AG04449 (cell line): ENCODE results near the gene PPFIBP1.
A peak's percentile ranks its signal among the peaks of the same experiment; 100 is the strongest.

Experiments
- CTCF ChIA-PET: fragments of 350-600 bp; formaldehyde crosslinking; extraction: SDS; loops from one replicate; lab custom pipeline; 2021; ENCODE audit warnings: antibody characterized with exemption; lab: Yijun Ruan, JAX
- POLR2A ChIA-PET: fragments of 400-600, 350-600 bp; formaldehyde crosslinking; extraction: SDS; loops from one replicate; lab custom pipeline; 2020; ENCODE audit warnings: antibody characterized with exemption, inconsistent platforms; lab: Yijun Ruan, JAX
- DNase-seq: peaks from one replicate; pipeline ENCODE4 v3.0.0-alpha.2; 2010; ENCODE audit warnings: low read depth, low spot score
- H3K4me3 ChIP-seq: 2 replicates; pipeline ENCODE4 v1.5.1; 2011; ENCODE audit warnings: low read depth, mild to moderate bottlenecking, control low read depth, low read length
- TF ChIP-seq, protein P1 (sequence below): IDR thresholded peaks from one replicate; pipeline ENCODE4 v1.5.1; 2011; ENCODE audit warnings: mild to moderate bottlenecking, moderate library complexity, low read length, control low read depth, inconsistent platforms; ENCODE audit not compliant: insufficient read depth; ENCODE audit errors: missing control alignments

The PPFIBP1 gene

GRCh38 chr12:27523642-27524493, at the start of gene PPFIBP1:
PPFIBP1 (plus strand) TSS chr12:27524206; CDS start chr12:27633397, 109,191 bp downstream.
- CTCF ChIA-PET = interaction anchor here (0.8 to 2.7 kb wide), 12 partner anchors 10 to 139 kb away, joined by 3 to 16 read pairs (median 4); no protein-coding TSS in a partner anchor
- peak; percentile 81 for DNase-seq
- POLR2A ChIA-PET = interaction anchor here (0.9 to 2.3 kb wide), 7 partner anchors 16 to 90 kb away, joined by 3 to 10 read pairs (median 6); no protein-coding TSS in a partner anchor

GRCh38 chr12:27474344-27474743, 49.7 kb upstream of the PPFIBP1 start:
- DNase-seq = peak; percentile 59
- no peak overlapping the region for H3K4me3 ChIP-seq
- POLR2A ChIA-PET = interaction anchor here (0.7 kb wide), 1 partner anchor 10 kb away, joined by 3 read pairs; no protein-coding TSS in a partner anchor

More at GRCh38 chr12:27523642-27524493, at the start of gene PPFIBP1:
- TF ChIP-seq, protein P1, sequence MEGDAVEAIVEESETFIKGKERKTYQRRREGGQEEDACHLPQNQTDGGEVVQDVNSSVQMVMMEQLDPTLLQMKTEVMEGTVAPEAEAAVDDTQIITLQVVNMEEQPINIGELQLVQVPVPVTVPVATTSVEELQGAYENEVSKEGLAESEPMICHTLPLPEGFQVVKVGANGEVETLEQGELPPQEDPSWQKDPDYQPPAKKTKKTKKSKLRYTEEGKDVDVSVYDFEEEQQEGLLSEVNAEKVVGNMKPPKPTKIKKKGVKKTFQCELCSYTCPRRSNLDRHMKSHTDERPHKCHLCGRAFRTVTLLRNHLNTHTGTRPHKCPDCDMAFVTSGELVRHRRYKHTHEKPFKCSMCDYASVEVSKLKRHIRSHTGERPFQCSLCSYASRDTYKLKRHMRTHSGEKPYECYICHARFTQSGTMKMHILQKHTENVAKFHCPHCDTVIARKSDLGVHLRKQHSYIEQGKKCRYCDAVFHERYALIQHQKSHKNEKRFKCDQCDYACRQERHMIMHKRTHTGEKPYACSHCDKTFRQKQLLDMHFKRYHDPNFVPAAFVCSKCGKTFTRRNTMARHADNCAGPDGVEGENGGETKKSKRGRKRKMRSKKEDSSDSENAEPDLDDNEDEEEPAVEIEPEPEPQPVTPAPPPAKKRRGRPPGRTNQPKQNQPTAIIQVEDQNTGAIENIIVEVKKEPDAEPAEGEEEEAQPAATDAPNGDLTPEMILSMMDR = peak; percentile 48
- peak within 1 kb of the TSS; percentile 78 for H3K4me3 ChIP-seq

GRCh38 chr12:27477049-27477448, 47.0 kb upstream of the PPFIBP1 start:
- DNase-seq = no peak
- POLR2A ChIA-PET = no interaction called here
- TF ChIP-seq, protein P1 = no peak
- no peak overlapping the region for H3K4me3 ChIP-seq
- CTCF ChIA-PET = interaction anchor here (1.0 to 1.1 kb wide), 2 partner anchors 42 to 54 kb away, joined by 3 to 4 read pairs; no protein-coding TSS in a partner anchor

More at GRCh38 chr12:27474344-27474743, 49.7 kb upstream of the PPFIBP1 start:
- CTCF ChIA-PET = interaction anchor here (1.0 kb wide), 1 partner anchor 12 kb away, joined by 3 read pairs; no protein-coding TSS in a partner anchor
- TF ChIP-seq, protein P1 = no peak

DNA sequence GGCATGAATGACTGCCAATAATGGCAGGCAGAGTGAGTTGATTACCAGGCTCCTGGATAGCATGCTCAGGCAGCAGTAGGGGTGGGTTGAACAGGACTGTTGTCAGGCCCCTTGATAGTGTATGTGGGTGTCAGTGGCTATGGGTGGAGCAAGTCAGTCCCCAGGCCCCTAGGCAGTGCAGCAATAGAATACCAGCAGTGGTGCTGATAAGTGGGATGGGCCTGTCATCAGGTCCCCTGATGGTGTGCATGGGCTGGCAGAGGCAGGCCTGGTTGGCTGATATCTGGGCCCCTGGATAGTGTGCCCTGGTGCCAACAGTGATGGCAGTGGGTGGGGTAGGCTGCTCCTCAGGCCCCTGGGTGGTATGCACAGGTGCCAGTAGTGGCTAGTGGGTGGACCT, 45.1 kb upstream of the PPFIBP1 start:
- CTCF ChIA-PET = no interaction called here
- no peak overlapping the region for H3K4me3 ChIP-seq
- TF ChIP-seq, protein P1 = no peak
- POLR2A ChIA-PET = no interaction called here
- no peak for DNase-seq

GRCh38 chr12:27480016-27480415, 44.0 kb upstream of the PPFIBP1 start:
- no peak overlapping the region for H3K4me3 ChIP-seq
- TF ChIP-seq, protein P1 = no peak
- DNase-seq = no peak
- ChIA-PET POLR2A (no interaction called here), CTCF (interaction anchor here (0.9 kb wide), 1 partner anchor 96 kb away, joined by 3 read pairs; no protein-coding TSS in a partner anchor)

DNA sequence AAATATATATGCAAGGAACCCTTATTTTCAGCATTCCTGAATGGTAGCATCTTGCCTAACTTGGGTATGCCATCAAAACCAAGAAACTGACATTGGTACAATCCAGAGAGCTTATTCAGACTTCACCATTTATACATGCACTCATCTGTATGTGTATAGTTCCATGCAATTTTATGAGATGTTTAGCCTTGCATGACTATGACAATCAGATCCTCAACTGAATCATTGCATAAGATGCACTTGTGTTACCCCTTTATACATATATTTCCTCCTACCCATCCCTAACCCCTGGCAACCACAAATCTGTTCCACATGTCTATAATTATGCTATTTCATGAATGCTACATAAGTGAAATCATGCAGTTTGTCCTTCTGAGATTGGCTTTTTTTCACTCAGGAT, 37.0 kb upstream of the PPFIBP1 start:
- POLR2A ChIA-PET = no interaction called here
- TF ChIP-seq, protein P1 = no peak

More for the DNA sequence above, 37.0 kb upstream of the PPFIBP1 start:
- H3K4me3 ChIP-seq = no peak overlapping the region
- peak; percentile 4 for DNase-seq
- CTCF ChIA-PET = interaction anchor here (1.5 kb wide), 1 partner anchor 18 kb away, joined by 5 read pairs; no protein-coding TSS in a partner anchor
